Hematopoietic multipotent progenitor cell (in vitro differentiated cells): ENCODE data around the gene CCT5. TPM values are rescaled to one million over a fixed set of nuclear protein-coding genes. Genes with fewer than 3 reads are reported as not detected.
A peak's percentile ranks its signal among the peaks of the same experiment; 100 is the strongest.

ENCODE experiments used
- DNase-seq, 3 donors: peaks; one replicate each; pipeline ENCODE4 v3.0.0-alpha.2; 2011 to 2015; ENCODE audit warnings: low read depth in 2 of 3, low spot score in 2 of 3
- total RNA-seq: library from RNA; depleted of rRNA; stranded (reverse); fragments of >200 nt; gene quantifications from one replicate; pipeline ENCODE4 v1.2.3, GENCODE V29; 2012

The CCT5 gene
- 242 TPM for total RNA-seq

DNA sequence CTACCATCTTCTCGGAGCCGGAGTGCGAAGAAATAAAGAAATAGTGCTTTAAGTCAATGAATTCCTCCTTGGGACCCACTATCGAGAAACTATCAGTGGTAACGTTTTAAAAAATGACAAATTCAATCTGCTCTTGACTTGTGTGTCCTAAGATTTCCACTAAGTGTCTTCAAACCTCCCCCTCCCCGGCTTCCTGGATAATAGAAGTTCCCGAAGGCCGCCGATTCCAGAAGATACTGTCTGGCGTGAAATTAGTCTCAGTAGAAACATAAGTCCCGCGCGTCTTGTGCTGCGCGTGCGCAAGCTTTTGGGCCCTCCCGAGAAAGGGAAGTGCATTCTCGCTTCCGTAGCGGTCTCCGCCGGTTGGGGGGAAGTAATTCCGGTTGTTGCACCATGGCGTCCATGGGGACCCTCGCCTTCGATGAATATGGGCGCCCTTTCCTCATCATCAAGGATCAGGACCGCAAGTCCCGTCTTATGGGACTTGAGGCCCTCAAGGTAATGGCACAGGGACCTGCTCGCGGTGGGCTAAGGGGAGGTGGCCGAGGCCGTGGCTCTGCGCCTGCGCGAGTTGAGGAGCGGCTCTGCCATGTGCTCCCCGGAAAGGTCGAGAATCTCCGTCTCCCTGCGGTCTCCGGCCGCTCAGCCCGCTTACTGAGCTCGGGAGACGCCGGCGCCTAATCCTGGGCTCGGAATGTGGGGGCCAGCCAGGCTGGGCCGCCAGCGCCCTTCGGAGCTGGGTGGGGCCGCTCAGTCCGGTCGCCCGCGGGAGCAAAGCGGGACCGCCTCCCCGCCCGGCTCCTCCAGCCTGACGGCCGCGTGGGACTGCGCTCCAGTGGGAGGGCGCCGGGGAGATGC, at the start of gene CCT5:
Gene CCT5 (plus strand): TSS at position 333 of the 858 bp plus-strand sequence. CDS start 61 bp downstream, at position 394.
- DNase-seq, result peak; percentile 76 to 99 (median 97)

GRCh38 chr5:10201223-10201868, 48.7 kb upstream of the CCT5 start:
- DNase-seq, result no peak

GRCh38 chr5:10202089-10202910, 47.8 kb upstream of the CCT5 start:
- no peak for DNase-seq

- no peak for DNase-seq
These were observed 41.1 kb upstream of the CCT5 start for GRCh38 chr5:10209004-10209403.

DNA sequence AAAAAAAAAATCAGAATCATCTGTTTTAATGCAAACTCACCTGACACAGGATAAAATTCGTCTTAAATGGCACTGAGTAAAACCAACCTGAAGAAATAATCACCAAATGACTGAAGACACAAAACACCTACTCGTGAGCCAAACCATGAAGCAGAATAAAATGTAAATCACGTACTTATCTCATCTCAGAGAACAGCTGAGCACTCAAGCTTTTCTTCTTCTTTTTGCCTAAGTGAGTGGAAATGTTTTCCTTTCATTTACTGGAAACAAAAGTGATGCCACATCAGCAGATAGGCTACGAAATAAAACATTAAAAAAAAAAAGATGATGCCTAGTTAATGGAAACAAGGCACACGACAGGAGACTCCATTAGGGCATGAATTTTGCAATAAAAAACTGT, 36.8 kb upstream of the CCT5 start:
- DNase-seq, result no peak

- no peak for DNase-seq
These were observed 36.0 kb upstream of the CCT5 start for GRCh38 chr5:10214041-10214440.

DNA sequence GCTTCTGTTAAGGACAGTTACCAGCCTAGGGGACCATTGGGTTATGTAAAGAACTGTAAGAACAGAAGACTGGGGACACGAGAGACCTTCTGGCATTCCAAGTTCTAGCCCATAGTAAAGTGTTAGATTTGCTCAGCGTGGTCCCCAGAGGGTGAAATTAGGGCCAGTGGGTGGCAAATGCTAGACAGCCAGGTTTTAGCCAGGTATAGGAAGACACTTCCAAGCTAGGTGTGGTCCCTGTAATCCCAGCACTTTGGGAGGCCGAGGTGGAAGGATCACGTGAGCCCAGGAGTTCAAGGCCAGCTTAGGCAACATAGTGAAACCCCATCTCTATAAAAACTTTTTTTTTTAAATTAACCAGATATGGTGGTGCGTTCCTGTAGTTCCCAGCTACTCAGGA, 34.7 kb upstream of the CCT5 start:
- no peak for DNase-seq

DNA sequence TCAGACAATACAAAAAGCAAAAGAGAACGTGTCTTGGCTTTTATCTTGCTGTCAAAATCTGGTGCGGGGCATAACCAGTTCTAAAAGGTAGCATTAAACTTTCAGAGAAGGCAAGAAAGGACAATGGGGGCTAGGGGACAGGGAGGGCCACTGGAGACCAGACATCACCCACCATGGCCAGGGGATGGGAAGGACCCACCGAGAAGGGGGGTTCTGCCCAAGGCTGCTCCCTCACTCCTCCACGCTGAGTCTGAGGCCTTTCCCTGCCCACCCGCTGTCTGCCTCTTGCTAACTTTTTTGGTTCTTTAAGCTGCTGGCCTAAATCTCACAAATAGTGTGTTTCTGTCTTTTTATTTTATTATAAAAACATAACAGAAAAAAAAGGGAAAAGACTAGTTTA, 34.0 kb upstream of the CCT5 start:
- DNase-seq, result no peak

GRCh38 chr5:10218658-10219057, 31.4 kb upstream of the CCT5 start:
- no peak for DNase-seq

DNA sequence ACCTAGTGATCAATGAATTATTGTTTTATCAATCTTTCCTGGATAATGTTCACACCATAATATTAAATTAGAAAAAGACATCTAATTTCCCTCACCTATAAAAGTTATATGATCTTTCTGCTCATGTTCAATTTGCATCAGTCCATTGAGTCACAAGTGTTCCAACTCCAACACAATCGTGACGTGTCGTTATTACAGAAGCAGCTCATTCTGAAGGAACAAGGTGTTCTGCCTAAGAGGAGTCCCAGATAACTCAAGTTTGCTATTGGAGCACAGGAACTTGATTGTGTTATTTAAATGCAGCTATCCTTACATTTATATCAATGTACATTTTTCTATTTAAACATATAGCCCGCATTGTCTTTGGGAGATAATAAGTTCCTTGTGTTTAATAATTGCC, 31.0 kb upstream of the CCT5 start:
- no peak for DNase-seq

DNA sequence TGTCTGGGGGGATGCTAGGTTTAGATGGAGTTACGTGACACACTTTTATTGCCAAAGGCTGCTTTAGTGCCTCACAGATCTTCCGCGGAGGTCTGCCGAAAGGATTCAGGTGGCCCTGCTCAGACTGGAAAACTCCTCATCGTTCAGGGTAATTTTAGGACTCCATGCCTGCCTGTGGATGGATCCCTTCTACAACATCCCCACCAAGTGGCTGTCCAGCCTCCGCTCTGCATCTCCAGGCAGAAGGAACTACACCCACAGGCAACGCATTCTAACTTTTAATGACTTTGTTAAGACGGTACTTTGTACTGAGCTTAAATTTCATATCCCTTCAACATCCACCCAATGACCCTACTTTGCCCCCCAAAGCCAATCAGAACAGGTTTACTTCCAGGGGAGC, 29.8 kb upstream of the CCT5 start:
- no peak for DNase-seq

- no peak for DNase-seq
These were observed 27.8 kb upstream of the CCT5 start for GRCh38 chr5:10222326-10222725.

- DNase-seq, result no peak
These were observed 22.7 kb upstream of the CCT5 start for GRCh38 chr5:10227379-10227778.

- no peak for DNase-seq
These were observed 21.8 kb upstream of the CCT5 start for GRCh38 chr5:10228288-10228687.

GRCh38 chr5:10229306-10230048, 20.6 kb upstream of the CCT5 start:
- no peak for DNase-seq

- DNase-seq, result no peak
These were observed 17.7 kb upstream of the CCT5 start for GRCh38 chr5:10232386-10232785.

DNA sequence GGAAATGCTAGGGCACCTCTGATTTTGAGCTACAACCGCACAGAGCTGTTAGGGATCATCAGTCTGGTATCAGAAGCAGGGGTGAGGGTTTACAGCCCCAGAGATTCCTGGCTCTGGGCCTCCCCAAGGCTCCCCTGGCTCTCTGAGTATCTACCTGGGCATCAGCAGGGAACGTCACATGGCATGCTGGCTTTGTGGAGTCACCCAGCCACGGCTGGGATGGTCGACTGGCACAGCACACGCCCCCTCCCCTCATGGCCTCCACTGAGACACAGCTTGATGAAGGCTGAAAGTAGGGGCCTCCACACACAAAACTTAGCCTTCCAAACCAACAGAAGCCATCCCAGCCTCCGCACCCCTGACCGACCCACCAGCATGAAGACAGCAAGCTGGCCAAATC, 17.1 kb upstream of the CCT5 start:
- DNase-seq, result no peak

DNA sequence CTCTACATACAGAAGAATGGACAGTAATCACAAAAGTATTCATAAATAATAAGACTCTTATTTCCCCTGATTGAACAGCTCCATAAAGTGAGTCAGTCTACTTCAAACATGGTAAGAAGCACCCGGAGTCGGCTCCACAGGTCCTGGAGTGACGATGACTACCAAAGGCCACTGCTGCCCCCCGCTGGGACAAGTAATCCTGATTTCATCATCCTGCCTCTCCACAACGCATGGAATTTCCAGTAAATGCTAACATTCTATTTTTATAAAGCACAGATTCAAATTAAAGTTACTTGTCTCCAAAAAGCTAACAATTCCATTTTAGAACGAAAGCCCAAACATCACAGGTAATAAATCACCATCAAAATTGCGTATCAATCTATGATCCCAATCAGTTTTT, 16.6 kb upstream of the CCT5 start:
- DNase-seq, result no peak

DNA sequence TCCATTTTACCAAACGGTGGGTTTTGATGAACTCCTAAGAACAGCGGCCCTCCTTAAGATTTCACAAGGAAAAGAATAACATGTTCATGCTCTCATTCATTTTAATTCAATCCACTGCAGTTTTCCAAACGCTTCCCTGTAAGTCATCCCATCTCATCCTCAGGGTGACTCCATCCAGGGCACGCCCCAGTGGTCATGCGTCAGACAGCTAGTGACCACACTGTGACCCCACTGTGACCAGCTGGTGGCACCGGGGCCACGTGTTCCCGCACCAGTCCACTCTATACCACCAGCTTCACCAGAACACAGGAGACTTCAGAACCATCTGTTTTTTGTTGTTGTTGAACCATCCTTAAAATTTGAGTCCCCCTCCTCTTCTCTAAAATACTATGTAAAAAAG, 14.7 kb upstream of the CCT5 start:
- DNase-seq, result no peak

DNA sequence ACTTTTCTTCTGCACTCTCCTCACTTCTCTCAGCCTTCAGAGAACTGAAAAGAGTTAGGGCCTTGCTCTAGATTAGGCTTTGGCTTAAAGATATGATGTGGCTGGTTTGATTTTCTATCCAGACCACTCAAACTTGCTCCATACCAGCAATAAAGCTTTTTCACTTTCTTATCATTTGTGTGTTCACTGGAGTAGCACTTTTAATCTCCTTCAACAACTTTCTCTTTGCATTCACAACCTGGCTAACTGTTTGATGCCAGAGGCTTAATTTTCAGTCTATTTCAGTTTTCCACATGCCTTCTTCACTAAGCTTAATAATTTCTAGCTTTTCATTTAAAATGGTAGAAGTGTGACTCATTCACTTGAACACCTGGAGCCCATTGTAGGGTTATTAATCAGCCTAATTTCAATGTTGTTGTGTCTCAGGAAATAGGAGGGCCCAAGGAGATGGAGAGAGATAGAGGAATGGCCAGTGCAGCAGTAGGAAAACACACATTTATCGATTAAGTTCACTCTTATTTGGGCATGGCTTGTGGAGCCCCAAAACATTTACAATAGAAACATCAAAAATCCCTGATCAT, 6.3 kb upstream of the CCT5 start:
- no peak for DNase-seq
